Measurements from ENCODE around the gene MAPK1. TPM values are rescaled to one million over a fixed set of nuclear protein-coding genes. Genes with fewer than 3 reads are reported as not detected.
"Not testable (repeated sequence)": the region's sequence is repeated elsewhere in the genome, so short reads cannot be mapped to it uniquely, and the experiment has no call there.

MAPK1 gene
- total and polyA plus RNA-seq, 4 donors = 16.3 to 154 (median 54.3) TPM

DNA sequence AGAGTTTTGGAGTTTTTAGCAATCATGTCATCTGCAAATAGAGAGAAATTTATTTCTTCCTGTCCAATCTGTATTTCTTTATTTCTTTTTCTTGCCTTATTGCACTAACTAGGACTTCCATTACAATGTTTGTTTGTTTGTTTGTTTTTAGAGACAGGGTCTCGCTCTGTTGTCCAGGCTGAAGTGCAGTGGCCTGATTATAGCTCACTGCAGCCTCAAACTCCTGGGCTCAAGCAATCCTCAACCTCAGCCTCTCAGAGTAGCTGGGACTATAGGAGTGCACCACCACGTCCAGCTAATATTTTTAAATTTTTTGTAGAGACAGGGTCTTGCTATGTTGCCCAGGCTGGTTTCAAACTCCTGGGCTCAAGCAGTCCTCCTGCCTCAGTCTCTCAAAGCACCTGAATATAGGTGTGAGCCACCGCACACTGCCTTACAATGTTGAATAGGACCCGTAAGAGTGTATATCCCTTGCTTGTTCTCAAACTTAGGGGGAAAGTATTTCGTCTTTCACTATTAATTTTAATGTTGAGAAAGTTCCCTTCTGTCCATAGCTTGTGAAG, 29.6 kb upstream of the MAPK1 start:
- ATAC-seq (ENCODE audit: insufficient read depth, low FRiP score) (no peak), DNase-seq (no peak)
- Histone ChIP-seq H3K9me3 (ENCODE audit: control insufficient read depth in 4 of 4, insufficient read depth in 3 of 4, low read length in 3 of 4) (peaks cover 0 to 2% (median 0%) of the 10 kb centered on the region in 4 donors), H3K27me3 (ENCODE audit: control insufficient read depth in 3 of 3, insufficient read depth in 3 of 3, low read length in 2 of 3) (no peaks in the 10 kb centered on the region), H3K4me3 (no peak overlapping the region), H3K9ac (ENCODE audit: insufficient read depth in 1 of 2, low read length in 2 of 2) (no peak overlapping the region), H3K4me1 (ENCODE audit: control insufficient read depth in 5 of 5, insufficient read depth in 5 of 5, low read length in 5 of 5) (no peaks in the 10 kb centered on the region), H3K36me3 (ENCODE audit: control insufficient read depth in 4 of 4, insufficient read depth in 4 of 4, low read length in 4 of 4) (no peaks in the 10 kb centered on the region), H3K27ac (ENCODE audit: low read depth in 1 of 2, low read length in 1 of 2) (no peak overlapping the region)
- TF ChIP-seq, protein P1, sequence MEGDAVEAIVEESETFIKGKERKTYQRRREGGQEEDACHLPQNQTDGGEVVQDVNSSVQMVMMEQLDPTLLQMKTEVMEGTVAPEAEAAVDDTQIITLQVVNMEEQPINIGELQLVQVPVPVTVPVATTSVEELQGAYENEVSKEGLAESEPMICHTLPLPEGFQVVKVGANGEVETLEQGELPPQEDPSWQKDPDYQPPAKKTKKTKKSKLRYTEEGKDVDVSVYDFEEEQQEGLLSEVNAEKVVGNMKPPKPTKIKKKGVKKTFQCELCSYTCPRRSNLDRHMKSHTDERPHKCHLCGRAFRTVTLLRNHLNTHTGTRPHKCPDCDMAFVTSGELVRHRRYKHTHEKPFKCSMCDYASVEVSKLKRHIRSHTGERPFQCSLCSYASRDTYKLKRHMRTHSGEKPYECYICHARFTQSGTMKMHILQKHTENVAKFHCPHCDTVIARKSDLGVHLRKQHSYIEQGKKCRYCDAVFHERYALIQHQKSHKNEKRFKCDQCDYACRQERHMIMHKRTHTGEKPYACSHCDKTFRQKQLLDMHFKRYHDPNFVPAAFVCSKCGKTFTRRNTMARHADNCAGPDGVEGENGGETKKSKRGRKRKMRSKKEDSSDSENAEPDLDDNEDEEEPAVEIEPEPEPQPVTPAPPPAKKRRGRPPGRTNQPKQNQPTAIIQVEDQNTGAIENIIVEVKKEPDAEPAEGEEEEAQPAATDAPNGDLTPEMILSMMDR (IDR thresholded peaks at IDR 0.05; ENCODE audit: control extremely low read depth, extremely low read depth) = no peak
- WGBS, 2 donors = 93 to 97% methylated on average over 5 of the region's 5 CpGs

DNA sequence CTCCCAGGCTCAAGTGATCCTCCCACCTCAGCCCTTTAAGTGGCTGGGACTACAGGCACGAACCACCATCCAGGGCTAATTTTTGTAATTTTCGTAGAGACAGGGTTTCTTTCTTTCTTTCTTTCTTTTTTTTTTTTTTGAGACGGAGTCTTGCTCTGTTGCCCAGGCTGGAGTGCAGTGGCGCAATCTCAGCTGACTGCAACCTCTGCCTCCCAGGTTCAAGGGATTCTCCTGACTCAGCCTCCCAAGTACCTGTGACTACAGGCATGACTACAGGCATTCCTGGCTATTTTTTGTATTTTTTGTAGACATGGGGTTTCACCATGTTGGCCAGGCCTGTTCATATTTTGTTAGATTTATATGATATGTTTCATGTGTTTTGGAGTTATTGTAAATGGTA, 28.8 kb upstream of the MAPK1 start:
- WGBS, 2 donors = 89 to 96% methylated on average over 4 of the region's 4 CpGs
- not testable (repeated sequence) for H3K36me3 ChIP-seq (ENCODE audit: control insufficient read depth in 4 of 4, insufficient read depth in 4 of 4, low read length in 4 of 4); ATAC-seq (ENCODE audit: insufficient read depth, low FRiP score); H3K27ac ChIP-seq (ENCODE audit: low read depth in 1 of 2, low read length in 1 of 2); H3K9ac ChIP-seq (ENCODE audit: insufficient read depth in 1 of 2, low read length in 2 of 2); H3K27me3 ChIP-seq (ENCODE audit: control insufficient read depth in 3 of 3, insufficient read depth in 3 of 3, low read length in 2 of 3); H3K9me3 ChIP-seq (ENCODE audit: control insufficient read depth in 4 of 4, insufficient read depth in 3 of 4, low read length in 3 of 4); H3K4me1 ChIP-seq (ENCODE audit: control insufficient read depth in 5 of 5, insufficient read depth in 5 of 5, low read length in 5 of 5); H3K4me3 ChIP-seq; DNase-seq

DNA sequence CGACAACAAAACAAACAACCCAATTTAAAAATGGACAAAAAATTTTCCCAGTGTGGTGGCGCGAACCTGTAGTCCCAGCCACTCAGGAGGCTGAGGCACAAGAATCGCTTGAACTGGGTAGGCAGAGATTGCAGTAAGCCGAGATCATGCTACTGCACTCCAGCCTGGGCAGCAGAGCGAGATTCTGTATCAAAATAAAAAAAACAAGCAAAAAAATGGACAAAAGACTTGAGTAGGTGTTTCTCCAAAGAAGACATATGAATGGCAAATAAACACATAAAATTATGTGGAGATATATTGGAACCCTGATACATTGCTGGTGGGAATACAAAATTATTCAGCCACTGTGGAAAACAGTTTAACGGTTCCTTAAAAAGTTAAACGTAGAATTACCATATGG, 27.4 kb upstream of the MAPK1 start:
- no peak overlapping the region for H3K4me3 ChIP-seq
- no peaks in the 10 kb centered on the region for H3K4me1 ChIP-seq (ENCODE audit: control insufficient read depth in 5 of 5, insufficient read depth in 5 of 5, low read length in 5 of 5)
- WGBS, 2 donors = 92 to 94% methylated on average over 8 of the region's 8 CpGs
- no peaks in the 10 kb centered on the region for H3K36me3 ChIP-seq (ENCODE audit: control insufficient read depth in 4 of 4, insufficient read depth in 4 of 4, low read length in 4 of 4)
- TF ChIP-seq, protein P1 (IDR thresholded peaks at IDR 0.05; ENCODE audit: control extremely low read depth, extremely low read depth) = no peak
- H3K27me3 ChIP-seq (ENCODE audit: control insufficient read depth in 3 of 3, insufficient read depth in 3 of 3, low read length in 2 of 3) = no peaks in the 10 kb centered on the region
- H3K9ac ChIP-seq (ENCODE audit: insufficient read depth in 1 of 2, low read length in 2 of 2) = no peak overlapping the region
- H3K9me3 ChIP-seq (ENCODE audit: control insufficient read depth in 4 of 4, insufficient read depth in 3 of 4, low read length in 3 of 4) = peaks cover 0 to 2% (median 0%) of the 10 kb centered on the region in 4 donors
- ATAC-seq (ENCODE audit: insufficient read depth, low FRiP score) = no peak
- no peak overlapping the region for H3K27ac ChIP-seq (ENCODE audit: low read depth in 1 of 2, low read length in 1 of 2)
- DNase-seq = no peak

DNA sequence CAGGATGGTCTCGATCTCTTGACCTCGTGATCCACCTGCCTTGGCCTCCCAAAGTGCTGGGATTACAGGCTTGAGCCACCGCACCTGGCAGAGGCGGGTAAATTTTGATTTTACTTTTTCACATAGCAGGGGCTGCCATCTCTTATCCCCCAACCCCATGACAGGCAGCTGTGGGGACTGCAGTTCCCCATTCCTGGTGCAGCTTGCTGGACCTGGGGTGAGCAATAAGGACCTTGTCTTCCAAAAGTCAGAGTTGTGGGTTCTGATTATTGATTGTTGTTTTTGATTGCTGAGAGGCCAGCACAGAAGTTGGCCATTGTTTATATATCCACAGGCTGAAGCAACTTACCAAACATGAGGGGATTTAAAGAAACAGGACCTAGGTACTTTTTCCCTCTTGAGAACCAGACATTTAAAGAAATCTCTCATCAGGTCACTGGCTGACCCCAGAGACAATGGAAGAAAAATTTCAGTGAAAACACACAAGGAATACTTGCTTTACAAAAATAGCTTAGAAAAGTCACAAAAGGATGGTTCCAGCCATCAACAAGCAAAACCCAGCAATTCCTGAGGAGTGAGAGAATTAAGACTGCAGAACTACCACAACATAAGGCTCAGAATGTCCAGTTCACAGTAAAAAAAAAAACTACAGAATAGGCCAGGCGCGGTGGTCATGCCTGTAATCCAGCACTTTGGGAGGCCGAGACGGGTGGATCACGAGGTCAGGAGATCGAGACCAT, 22.0 kb upstream of the MAPK1 start:
- WGBS, 2 donors = 95 to 96% methylated on average over 10 of the region's 10 CpGs

More for the DNA sequence above, 22.0 kb upstream of the MAPK1 start:
- H3K27ac ChIP-seq (ENCODE audit: low read depth in 1 of 2, low read length in 1 of 2) = no peak overlapping the region
- DNase-seq (no peak), ATAC-seq (ENCODE audit: insufficient read depth, low FRiP score) (no peak)
- no peaks in the 10 kb centered on the region for H3K36me3 ChIP-seq (ENCODE audit: control insufficient read depth in 4 of 4, insufficient read depth in 4 of 4, low read length in 4 of 4)
- H3K4me3 ChIP-seq = no peak overlapping the region
- no peaks in the 10 kb centered on the region for H3K4me1 ChIP-seq (ENCODE audit: control insufficient read depth in 5 of 5, insufficient read depth in 5 of 5, low read length in 5 of 5)
- TF ChIP-seq, protein P1 (IDR thresholded peaks at IDR 0.05; ENCODE audit: control extremely low read depth, extremely low read depth) = no peak
- no peak overlapping the region for H3K9ac ChIP-seq (ENCODE audit: insufficient read depth in 1 of 2, low read length in 2 of 2)
- H3K27me3 ChIP-seq (ENCODE audit: control insufficient read depth in 3 of 3, insufficient read depth in 3 of 3, low read length in 2 of 3) = no peaks in the 10 kb centered on the region
- H3K9me3 ChIP-seq (ENCODE audit: control insufficient read depth in 4 of 4, insufficient read depth in 3 of 4, low read length in 3 of 4) = no peaks in the 10 kb centered on the region

Data from lung (tissue), 12 donors.